Stimulated activated CD8-positive, alpha-beta memory T cell treated with anti-CD3 and anti-CD28 coated beads, Interleukin-4, amount 100 ng/mL, for 1 hour (primary cell): ENCODE data around the gene ARHGAP6.

ENCODE experiments used
- DNase-seq, 2 donors: peaks; one replicate each; pipeline ENCODE4 v3.0.0-alpha.2; 2020; ENCODE audit warnings: low read depth in 2 of 2, low spot score in 1 of 2

The ARHGAP6 gene

DNA sequence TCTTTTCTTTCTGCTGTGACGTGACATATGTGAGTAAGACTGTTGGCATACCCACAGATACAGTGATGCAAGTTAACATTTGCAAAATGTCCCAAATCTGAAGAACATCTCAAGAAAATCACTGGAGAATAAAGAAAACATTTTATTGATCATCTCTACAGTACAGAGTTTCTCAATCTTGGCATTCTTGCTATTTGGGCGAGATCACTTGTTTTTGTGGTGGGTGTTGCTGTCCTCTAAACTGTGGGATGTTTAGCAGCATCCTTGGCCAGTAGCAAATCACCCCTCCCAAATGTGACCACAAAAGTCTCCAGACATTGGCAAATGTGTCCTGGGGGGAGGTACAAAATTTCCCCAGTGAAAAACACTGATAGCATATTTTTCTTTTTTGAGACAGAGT lies 343.7 kb downstream of the ARHGAP6 start:
- DNase-seq: no peak

GRCh38 chrX:11319806-11320520 lies 345.8 kb downstream of the ARHGAP6 start:
- no peak for DNase-seq

DNA sequence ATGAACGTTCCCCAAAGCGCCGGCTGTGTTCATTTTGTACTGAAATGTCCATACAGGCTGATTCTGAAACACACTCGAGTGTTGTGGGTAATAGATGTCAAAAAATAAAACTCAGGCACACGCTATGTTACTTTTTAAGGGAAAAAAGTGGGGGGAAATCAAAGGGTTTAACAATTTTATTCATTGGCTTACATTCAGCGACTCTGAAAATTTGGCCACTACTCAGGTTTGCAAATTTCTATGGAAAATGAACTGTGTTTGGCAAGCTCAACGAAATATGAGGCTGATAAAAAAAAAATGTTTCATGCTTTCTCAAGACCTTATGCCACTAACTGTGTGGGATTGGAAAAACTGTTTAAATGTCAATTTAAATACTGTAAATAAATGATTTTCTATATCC lies 354.0 kb downstream of the ARHGAP6 start:
- DNase-seq: no peak

GRCh38 chrX:11309220-11309619 lies 356.5 kb downstream of the ARHGAP6 start:
- no peak for DNase-seq

- DNase-seq: no peak
These were observed 360.1 kb downstream of the ARHGAP6 start for GRCh38 chrX:11305641-11306040.

GRCh38 chrX:11304829-11305228 lies 360.9 kb downstream of the ARHGAP6 start:
- DNase-seq: no peak

DNA sequence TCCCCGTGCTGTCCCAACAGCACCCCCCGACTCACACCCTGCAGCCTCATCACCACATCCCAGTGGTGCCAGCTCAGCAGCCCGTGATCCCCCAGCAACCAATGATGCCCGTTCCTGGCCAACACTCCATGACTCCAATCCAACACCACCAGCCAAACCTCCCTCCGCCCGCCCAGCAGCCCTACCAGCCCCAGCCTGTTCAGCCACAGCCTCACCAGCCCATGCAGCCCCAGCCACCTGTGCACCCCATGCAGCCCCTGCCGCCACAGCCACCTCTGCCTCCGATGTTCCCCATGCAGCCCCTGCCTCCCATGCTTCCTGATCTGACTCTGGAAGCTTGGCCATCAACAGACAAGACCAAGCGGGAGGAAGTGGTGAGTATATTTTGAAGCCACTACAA lies 367.1 kb downstream of the ARHGAP6 start:
- no peak for DNase-seq

- no peak for DNase-seq
These were observed 369.7 kb downstream of the ARHGAP6 start for GRCh38 chrX:11296051-11296450.

- DNase-seq: no peak
These were observed 372.6 kb downstream of the ARHGAP6 start, which contains the start of gene AMELX for GRCh38 chrX:11293113-11293512. AMELX (plus strand) TSS chrX:11293413; CDS start chrX:11294789, 1,376 bp downstream.

DNA sequence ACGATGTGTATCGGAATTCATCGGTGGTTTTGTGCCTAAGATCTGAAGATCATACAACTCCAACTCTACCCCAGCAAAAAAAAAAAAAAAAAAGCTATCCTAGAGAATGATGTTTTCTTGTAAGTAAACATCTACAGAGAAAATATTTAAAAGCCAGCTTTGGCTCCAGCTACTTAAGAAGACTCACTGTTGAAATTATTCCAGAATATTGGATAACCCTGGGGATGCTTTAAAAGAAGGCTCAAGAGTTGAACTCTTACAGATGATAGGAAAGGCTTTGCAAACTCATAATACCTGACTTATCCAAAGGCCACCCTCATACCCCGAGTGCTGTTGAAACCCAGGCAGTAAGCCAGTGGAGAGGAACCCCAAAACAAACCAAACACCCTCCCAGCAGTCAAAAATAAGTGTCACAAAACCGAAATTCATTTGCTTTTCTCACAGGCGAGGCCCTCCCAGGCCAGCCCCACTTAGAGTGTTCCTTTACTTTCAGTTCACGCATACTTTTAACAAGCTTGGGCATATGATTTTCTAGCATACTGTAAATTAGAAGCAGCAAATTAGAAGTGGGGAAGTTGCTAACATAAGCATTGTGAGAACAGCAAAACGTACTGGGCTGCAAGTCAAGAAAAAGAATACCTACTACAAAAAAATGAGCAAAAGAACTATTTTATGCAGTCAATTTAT lies 375.2 kb downstream of the ARHGAP6 start:
- DNase-seq: no peak

DNA sequence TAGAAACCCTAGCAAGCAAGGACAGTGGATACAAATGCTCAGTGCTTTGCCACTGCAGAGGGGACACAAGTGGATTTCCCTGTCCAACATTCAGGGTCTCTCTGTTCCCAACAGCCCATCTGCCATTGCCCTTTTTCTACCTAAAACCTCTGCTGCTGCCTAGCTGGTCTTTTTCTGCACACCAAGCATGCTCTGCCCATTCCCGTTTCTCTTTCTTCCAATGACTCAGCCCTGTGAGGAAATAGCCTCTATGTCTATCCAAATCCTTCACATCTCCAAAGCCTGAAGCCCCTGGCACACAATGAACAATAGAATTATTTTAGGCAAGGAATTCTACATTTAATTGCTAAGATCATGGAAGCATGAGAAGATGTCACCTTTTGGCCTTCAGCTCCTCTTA lies 378.2 kb downstream of the ARHGAP6 start:
- DNase-seq: no peak

- DNase-seq: no peak
These were observed 380.1 kb downstream of the ARHGAP6 start for GRCh38 chrX:11285651-11286050.

DNA sequence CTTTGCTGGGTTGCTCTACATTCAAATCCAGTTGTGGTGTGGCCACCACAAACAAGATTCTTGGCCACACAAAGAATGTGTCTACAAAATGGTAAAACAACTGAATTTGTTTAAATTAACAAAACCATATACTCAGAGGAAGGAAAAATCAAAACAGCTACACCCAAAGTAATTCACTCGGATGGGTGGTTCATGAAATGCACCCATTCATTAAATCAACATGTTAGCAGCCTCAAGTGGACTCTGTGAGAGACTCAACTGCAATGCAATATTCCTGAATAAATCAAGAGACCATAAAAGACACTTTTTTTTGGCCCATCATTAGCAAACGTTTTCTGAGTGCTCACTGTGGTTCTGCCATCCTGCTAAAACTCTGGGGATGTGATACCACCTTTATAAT lies 383.7 kb downstream of the ARHGAP6 start:
- DNase-seq: no peak

DNA sequence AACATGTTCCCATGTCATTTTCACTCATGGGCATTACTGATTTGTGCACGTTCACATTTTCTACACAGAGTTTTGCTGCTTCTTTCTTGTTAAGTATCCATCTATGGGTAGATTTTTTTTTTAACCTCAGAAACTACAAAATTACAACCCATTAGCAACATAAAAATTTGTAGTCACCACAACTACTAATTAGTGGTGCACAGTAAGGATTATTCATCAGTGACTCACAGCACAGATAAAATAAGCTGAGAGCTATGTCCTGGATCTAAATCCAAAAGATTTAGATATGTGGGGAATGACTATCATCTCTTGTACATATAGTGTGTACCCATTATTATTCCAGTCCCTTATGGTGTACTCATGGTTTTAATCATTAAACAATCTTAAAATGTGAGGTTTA lies 392.2 kb downstream of the ARHGAP6 start:
- no peak for DNase-seq

GRCh38 chrX:11272863-11273262 lies 392.9 kb downstream of the ARHGAP6 start:
- no peak for DNase-seq

DNA sequence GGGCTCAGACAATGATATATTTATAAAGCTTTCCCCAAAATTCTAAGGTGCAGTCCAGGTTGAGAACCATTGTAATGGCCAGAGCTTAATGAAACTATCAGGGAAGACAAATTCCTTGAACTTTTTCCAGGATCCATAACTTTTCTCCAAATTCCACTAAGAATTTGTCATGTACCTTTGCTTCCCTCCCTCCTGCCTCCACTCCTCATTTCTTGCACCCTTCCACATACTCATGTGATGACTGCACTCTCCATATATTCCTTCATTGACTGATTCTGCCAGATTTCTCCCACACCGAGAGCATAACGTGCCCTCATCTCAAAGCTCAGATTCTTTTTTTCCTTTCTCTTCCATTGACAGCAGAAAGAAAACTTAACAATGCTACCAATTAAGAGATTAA lies 393.4 kb downstream of the ARHGAP6 start:
- no peak for DNase-seq

GRCh38 chrX:11269996-11270395 lies 395.7 kb downstream of the ARHGAP6 start:
- no peak for DNase-seq

DNA sequence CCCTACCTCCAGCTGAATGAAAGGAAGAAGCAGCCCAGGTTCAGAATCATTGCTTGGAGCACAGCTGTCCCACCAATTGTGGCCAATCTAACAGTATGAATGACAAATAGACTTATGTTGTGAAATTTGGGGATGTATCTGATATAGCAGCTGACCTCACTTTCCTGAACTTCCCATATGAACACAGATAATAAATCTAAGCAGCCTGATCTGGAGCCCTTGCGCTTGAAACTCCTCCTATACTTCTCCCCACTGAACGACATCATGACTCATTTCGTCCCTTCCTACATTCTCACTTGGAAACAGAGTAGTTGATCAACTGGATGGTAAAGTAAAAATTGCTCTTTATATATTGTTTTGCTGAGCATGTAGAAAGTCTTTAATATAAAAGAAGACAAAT lies 396.7 kb downstream of the ARHGAP6 start:
- no peak for DNase-seq

DNA sequence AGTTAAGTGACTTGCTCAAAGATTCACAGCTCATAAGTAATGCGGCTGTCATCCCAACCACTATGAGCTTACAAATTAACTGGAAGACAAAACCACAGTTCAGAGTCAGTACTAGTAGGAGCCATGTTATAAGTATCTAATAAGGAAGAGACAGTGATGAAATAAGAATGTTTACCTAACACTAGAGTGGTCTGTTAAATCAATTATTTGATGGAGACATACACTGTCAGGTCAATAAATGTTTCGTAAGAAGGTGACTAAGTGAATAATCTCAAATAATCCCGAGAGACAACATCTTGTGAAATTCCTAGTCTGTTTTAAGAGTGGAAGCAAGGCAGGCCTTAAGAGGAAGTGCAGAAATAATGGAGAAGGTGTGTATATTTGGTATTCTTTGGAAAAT lies 398.3 kb downstream of the ARHGAP6 start:
- DNase-seq: no peak

DNA sequence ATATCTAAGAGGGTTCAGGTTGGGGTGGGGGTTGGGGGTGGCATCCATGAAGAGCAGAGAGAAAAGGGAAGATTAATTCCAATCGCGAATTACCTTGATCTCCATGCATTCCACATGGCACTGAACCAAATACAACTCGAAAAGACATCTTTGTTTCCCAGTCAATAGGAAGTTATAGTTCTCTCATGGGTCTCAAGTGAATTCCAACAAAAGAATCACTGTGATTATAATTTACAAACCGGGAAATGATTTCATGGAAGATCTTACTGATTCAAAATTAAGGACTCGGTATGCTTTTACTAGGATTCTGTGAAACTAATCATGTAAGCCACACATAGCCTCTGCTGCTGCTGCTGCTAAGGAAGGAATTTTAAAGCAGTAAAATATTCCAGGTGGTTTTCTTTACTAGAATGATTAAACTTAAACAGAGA lies 399.1 kb downstream of the ARHGAP6 start:
- DNase-seq: no peak

DNA sequence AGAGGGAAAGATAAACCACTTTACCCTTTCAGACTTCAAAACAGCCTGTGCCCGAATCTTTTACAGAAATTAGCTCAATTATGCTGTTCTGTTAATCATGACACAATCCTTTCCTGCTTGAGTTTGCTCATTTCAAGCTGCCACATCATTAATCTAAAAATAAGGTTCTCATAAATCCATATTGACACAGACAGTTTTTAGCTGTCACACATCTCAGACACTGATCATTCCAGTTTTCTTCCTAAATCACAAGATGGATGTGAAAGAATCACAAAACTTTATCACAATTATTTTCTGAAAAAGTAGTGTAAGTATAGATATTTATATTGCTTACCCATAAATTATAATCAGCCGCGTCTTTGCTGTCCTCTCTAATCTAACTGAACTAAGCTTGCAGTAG lies 400.4 kb downstream of the ARHGAP6 start:
- DNase-seq: no peak

- no peak for DNase-seq
These were observed 400.8 kb downstream of the ARHGAP6 start for GRCh38 chrX:11264925-11265324.

DNA sequence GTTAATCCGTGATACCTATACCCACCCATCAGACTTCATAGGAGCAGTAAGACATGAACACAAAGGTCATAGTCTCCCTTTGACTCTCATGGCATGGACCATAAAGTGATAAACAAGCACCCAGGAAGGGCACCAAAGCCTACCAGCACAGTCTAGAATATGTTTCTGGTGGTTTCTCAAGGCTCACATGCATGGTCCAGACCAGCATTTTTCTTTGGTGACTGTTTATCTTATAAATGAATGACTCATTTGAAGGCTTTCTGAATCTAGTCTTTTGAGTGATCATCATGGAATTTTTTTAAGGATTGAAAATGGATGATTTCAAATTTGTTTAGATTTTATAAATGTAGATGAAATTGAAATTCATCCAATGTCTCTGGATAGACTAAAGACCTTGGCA lies 404.5 kb downstream of the ARHGAP6 start:
- DNase-seq: no peak
